ENCODE measurements around the gene ECSIT.

DNA sequence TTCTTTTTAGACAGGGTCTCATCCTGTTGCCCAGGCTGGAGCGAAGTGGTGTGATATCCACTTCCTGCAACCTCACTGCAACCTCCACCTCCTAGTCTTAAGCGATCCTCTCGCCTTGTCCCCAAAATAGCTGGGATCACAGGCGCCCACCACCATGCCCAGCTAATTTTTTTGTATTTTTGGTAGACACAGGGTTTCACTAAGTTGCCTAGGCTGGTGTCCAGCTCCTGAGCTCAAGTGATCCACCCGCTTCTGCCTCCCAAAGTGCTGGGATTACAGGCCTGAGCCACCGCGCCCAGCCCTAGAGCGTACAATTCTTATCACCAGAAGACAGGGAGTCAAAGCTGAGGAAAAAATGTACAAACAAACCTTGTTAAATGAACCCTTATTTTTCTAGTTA, 34.6 kb upstream of the ECSIT start:
- TF ChIP-seq, protein P1, sequence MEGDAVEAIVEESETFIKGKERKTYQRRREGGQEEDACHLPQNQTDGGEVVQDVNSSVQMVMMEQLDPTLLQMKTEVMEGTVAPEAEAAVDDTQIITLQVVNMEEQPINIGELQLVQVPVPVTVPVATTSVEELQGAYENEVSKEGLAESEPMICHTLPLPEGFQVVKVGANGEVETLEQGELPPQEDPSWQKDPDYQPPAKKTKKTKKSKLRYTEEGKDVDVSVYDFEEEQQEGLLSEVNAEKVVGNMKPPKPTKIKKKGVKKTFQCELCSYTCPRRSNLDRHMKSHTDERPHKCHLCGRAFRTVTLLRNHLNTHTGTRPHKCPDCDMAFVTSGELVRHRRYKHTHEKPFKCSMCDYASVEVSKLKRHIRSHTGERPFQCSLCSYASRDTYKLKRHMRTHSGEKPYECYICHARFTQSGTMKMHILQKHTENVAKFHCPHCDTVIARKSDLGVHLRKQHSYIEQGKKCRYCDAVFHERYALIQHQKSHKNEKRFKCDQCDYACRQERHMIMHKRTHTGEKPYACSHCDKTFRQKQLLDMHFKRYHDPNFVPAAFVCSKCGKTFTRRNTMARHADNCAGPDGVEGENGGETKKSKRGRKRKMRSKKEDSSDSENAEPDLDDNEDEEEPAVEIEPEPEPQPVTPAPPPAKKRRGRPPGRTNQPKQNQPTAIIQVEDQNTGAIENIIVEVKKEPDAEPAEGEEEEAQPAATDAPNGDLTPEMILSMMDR (IDR thresholded peaks at IDR 0.05; ENCODE audit: insufficient read depth, low read length), result no peak
- TF ChIP-seq GABPA (IDR thresholded peaks at IDR 0.05; ENCODE audit: low read depth), result no peak
